ENCODE measurements around the gene HOXA5.
A peak's percentile ranks its signal among the peaks of the same experiment; 100 is the strongest.

The HOXA5 gene

DNA sequence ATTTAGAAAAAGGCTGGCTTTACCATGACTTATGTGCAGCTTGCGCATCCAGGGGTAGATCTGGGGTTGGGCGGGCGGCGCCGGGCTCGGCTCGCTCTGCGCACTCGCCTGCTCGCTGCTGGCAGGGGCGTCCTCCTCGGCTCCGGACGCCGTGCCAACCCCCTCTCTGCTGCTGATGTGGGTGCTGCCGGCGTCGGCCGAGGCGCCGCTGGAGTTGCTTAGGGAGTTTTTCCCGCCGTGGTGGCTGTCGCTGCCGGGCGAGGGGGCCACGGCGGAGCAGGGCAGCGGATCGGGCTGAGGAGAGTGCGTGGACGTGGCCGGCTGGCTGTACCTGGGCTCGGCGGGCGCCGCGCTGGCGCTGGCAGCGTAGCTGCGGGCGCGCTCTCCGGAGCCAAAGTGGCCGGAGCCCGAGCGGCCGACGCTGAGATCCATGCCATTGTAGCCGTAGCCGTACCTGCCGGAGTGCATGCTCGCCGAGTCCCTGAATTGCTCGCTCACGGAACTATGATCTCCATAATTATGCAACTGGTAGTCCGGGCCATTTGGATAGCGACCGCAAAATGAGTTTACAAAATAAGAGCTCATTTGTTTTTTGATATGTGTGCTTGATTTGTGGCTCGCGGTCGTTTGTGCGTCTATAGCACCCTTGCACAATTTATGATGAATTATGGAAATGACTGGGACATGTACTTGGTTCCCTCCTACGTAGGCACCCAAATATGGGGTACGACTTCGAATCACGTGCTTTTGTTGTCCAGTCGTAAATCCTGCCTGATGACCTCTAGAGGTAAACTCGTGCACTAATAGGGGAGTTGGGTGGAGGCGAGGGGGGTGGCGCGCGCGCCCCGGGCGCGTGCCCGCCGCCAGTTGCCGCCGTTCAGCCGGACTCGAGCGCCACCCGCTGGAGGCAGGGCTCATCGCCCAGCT is at the start of gene HOXA5:
Gene HOXA5, minus strand, starts transcription at position 659 of the 927 bp plus-strand sequence. Its CDS starts 74 bp downstream, at position 585.
- peak; percentile 66 for DNase-seq

DNA sequence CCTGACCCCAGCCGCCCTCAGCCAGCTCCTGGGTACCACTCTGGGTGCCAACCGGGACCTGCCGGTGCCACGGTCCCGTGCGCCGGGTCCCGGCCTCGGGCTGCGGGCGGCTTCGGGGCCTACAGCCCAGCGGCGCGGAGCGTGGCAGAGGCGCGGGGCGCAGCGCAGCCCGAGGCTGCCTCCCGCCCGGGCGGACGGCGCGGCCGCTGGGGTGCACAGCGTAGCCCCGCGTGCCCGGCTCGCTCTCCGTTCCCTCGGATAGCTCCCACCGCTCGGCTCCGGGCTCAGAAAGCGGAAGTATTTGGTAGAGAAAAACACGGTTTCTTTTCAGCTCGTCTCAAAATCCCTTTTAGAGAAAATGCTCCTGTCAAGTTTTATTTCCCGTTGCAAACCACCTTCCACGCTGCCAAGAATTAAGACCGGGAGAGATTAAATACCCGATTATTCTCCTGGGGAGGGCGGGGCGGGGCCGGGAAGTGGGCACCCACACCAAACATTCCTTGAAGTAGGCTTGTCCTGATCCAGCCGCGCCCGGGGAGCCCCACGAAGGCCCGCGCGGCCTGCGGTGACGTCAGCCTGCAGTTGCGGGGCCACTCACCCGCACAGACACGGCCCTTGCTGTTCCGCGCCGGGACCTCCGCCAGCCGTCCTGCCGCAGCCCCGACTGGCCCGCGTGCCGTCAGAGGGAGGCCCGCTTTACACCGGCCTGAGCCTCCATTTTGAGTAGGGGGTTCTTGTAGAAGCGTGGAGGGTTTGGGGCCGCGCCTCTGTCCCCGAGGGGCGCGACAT is 49.3 kb upstream of the HOXA5 start:
- no peak for DNase-seq

DNA sequence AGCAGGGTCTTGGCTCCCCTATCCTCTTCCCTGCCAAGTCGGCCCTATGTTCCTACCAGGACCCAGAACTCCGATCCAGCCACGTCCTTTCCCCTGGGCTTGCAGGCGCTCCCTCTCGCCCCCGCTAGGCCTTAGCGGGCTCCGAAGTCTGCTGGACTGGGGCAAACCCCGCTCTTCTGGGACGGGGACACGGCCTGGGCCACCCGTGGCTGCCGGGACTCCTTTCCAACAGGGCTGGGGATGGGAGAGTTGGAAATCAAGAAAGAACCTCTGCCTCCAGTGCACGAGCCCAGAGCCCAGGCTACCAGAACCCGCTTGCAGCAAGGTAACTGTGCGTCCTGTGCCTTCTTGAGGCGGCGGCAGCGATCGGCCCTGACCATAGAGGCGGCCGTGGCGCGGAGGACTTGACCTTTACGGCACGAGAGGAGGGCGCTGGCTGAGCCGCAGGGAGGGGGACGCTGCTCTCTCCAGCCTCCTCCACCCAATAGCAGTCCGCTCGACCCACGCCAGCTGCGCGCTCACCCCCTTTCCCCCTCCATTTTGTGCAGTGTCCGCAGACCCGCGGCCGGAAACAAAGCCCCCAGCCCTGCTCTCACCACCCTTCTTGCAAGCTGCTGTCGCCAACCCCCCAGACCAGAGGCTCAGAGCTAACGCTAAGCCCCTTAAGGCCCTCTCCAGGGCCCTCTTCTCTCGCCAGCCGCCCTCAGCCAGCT is 48.5 kb upstream of the HOXA5 start:
- DNase-seq = no peak

DNA sequence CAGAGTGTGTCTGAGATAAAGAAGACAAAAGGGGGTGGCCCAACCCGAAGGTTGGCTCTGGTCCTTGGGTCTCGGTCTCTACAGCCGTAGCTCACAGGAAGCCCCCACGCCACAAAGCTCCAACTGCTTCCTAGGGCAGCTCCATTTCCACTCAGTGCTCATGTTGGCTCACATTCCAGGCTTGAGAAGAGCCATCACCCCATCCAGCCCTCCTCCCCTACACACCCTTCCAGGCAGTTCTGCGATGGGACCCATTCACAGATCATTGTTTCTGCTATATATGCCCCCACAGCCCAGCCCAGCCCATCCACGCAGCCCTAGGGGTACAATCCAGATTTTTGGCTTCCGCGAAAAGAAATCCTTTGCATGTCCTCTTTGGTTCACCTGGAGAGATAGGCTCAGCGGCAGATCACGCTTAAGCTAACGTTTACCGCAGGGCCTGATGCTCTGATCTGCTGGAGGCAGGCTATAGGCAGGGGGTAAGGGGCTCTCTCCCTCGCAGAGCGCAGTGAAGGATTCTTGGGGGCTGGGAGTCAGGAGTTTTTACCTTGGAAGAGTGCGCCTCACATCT is 47.8 kb upstream of the HOXA5 start:
- DNase-seq = no peak

DNA sequence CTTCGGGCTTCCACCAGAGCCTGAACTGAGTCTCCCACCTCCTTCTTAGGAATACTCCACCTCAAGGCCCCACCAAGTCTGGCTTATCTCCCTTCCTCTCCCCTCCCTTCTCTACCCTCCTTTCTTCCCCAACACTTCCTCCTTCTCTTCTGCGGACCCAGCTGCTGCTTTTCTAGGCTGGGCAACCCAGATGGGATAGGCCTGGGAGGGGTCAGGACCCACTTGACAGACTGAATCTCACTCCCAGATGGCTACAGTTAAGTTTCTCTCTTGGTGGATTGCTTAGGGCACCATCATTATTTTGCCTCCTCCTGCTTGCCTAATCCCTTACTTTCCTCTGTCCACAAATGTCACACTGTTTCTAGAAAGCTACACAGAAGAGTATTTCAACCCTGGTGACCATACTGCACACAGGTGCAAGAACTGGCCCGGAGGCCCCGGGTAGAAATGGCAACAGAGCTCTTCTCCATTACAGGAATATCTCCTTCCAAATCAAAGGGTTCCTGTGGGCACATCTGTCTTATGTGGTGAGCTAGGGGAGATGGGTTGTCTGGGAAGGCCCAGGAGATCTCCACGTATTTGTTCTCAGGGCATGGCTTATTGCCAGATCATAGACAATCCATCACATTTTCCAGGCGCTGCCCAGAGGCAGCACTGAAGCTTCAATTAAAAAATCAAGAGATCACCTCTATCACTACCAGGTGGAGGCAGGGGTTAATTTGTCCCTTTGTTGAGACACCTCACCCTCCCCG is 46.7 kb upstream of the HOXA5 start:
- no peak for DNase-seq

DNA sequence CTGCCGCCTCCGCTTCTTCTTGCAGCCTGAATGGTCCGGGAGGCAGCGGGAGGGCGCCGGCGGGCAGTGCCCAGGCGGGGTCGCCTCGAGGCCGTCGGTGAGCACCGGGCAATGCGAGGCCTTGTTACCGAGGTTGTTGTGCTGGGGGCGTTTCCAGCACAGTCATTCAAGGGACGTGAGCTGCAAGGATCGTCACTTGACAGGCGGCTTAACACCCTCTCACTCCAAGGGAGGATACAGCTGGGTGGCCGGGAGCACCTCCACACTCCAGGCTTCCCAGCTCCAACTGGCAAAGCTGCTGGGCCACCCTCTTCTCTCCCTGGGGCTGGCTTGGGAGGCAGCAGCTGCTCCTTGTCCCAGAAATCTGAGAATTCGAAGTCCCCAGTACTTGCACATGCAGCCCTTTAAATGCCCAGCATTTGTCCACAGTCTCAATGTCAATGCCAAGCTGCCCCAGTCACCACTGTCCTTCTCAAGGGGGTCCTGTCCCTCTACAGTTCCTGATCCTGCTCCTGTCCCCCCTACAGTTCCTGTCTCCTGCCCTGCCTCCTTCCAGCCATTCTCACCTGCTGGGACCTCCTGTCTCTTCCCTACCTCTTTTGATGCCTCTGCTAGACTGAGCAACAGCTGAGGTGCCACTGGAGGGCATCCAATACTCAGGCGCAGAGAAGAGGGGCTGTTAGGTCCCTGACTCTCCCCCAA is 46.0 kb upstream of the HOXA5 start:
- no peak for DNase-seq

DNA sequence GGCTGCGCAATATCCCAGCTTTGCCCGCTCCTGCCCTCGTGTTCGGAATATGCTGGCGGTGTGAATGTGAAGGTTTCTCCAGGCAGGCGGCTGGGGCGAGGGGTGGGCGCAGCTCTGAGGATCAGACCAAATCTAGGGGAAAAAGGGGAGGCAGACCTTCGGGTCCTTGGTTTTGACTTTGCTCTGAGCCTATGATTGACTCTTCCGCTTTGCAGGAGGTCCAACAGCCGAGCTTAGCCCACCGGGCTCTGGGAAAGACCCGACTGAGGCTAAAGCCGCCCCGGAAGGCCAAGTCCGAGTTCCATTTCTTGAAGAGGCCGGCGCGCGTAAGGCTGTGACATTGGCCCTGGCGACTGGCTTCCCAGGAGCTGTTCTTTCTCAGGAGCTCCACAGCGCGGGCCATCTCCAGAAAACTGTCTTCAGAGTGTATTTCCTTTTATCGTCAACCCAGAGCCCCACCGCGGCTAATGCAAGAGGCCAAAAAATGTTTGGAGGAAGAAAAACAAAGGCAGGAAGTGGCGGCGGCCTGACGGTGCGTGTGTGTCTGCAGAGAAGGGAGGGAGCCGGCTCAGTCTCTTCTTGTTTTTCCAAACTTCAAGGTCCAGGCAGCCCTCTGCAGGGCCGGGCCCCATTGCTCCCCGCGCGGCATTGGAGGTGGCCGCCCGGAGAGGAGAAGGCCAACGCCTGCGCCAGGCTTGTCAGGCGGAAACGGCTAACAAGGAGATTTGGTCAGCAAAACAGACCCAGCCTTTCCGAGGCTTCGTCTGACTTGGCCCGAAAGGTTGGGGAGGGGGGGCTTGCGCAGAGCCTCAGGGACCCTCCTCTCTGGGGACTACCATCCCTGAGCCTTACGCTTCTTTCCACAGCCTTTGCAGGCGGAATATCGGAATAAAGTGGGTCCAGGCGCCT is 45.2 kb upstream of the HOXA5 start:
- no peak for DNase-seq

DNA sequence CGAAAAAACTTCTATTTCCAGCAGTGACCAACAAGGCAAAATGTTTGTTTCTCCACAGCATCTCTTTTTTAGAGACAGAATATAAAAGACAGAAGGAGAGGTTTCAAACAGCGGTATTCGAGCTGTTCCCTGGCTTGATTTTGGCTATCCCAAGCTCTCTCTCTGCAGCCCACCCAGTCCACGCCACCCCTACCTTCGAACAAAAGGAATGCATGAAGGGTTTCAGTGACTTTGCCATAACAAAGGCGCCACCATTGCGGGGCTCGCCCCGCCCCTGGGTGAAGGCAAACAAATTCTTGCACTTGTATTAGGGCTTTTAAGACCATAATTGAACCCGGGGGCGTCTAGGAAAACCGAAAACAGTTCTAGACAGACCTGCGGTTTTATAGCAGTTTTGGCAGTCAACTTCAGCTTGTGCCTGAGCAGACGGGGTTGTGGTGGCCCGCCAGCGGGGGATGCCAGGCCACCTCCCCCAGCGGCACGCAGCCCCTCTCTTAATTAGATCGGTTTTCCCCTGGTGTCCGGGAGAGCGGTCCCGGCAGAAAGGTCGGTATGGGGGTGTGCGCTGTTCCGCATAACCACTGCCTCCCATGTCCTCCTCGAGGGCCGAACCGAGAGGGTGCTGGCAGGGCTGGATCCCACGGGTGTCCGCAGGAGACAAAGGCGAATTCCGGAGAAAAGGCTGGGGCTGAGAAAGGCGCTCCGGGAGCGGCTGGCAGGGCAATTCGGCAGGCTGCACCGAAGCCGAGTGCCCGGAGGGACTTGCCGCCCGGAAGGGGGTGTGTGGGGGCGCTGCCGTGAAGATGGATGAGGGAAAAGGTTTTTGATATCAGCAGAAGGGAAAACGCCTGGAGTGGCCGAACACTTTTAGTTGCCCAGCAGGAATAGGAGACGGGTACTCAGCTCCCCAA is 44.2 kb upstream of the HOXA5 start:
- DNase-seq = no peak

DNA sequence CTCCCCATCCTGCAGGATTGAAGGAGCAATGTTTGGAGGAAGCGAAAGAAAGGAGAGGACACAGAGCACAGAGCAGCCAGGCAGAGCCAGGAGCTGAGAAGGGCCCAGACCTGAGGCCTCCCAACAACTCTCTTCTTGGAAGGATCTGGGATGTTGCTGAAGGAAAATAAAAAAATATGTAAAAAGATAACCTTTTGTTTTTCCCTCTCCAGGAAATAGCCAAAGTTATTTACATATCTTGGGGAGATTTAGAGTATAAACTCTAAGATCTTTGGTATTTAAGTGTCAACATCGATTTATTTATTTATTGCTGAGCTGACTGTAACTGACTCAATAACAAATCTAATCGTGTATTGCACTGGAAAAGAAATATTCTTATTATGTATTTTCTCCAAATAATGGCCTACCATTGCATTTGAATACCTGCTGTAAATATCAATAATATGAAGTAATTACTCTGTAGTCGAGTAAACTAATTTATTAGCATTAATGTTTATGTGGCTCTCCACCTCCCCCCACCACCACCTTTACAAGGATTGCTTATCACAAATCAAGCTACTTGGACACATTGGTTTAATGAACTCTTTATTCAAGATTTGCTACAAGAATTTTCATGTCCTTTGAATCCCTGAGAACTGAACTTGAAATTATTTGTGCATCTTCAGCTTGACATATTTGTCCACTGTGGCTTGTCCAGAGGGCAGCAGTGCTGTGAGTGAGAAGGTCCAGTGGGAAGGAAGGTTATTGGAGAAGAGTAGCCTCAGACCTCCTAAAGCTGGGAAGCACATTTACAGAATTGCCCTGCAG is 43.4 kb upstream of the HOXA5 start:
- DNase-seq = no peak

DNA sequence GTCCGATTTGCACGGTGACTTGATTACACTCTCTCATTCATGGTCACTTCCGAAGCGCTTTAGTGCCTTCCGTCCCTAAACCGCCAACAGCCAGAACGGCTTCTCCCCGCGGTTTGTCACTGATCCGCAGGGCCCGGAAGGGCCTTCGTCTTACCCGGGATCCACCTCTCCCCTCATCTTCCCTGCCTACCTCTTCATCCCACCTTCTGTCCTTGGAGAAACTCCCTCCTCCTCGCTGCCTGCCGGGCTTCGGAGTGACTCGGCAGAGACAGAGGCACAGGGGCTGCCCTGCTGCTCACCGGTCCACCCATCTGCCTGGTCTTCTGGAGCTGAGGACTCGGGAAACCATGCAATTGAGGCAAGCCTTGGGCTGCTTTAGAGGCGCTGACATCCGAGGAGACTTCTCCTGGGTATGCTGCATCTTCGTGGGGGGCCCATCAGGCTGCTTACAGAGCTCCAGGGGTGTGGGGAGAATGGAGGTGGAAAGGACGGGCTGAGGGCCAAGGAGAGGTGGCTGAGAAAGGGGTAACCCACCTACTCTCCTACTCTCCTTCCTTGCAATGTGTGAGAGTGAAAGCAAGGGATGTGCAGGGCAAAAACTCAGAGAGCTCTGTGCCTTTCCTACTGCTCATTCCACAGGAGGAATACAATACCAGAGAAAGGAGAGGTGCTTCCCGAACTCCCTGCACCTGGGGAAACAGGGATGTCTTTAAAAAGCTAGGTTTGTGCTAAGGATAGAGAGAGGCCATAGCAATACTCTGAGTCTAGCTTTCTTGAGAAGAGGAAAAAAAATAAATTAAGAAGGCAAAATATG is 42.6 kb upstream of the HOXA5 start:
- no peak for DNase-seq

DNA sequence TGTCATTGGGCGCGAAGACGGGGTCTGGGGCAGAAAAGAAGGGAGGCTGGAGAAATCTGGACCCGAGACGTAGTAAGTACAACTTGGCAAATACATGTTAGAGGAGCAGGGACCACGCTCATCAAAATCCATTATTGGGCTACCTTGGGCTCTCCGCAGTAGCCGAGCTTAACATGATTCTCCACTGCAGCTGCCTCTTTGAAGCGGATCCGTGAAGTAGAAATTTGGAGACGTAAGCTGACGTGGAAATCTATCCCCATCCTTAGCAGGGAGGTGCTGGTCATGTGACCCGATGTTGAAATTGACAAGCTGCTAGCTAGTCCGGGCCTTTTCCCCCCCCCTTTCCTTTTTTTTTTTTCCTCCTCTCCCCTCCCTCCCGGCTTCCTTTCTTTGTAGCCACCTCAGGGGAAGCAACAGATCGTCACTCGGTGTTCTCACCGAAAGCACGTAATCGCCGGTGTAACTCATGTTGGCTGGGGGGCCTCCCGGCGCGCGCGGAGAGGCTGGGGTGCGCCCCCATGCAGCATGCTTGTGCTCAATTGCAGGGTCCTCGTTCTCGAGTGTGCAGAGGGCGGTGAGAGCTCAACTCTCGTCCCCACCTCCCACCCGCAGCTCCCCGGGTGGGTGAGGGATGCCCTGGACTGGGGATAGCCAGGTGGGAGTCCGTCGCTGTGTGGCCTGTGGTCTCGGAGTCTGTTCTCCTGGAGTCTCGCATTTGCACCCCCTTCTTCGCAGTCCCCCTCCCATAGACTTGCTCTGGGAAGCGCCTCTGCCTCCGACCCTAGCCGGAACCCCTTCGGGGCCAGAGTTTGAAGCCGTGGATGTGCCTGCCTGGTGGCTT is 41.8 kb upstream of the HOXA5 start, which contains the start of gene HOXA11:
Gene HOXA11, minus strand, starts transcription at position 220 of the 841 bp plus-strand sequence. Its CDS starts 88 bp downstream, at position 132.
- no peak for DNase-seq

DNA sequence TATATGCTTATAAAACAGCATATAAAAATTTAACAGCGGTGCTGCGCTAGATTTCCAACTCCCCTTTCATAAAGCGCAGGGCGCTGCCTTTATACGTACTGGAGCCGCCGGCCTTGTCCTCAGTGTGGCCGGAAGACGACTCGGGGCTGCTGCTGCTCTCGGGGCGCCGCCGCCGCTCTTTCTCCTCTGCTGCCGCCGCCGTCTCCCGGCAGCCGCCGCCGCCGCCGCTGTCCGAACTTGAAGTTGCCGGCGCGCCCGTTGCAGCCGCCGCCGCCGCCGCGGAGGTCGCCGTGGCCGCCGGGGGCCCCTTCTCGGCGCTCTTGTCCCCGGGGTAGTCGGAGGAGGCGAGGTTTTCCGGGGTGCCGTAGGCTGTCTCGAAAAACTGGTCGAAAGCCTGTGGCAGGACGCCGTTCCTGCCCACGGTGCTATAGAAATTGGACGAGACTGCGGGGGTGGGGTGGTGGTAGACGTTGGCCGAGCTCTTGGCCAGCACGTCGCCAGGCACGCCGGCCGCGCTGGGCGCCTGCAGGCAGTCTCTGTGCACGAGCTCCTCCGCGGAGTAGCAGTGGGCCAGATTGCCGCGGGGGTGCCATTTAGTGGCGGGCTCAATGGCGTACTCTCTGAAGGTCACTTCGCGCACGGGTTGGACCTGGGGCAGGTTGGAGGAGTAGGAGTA is 41.0 kb upstream of the HOXA5 start:
- no peak for DNase-seq

DNA sequence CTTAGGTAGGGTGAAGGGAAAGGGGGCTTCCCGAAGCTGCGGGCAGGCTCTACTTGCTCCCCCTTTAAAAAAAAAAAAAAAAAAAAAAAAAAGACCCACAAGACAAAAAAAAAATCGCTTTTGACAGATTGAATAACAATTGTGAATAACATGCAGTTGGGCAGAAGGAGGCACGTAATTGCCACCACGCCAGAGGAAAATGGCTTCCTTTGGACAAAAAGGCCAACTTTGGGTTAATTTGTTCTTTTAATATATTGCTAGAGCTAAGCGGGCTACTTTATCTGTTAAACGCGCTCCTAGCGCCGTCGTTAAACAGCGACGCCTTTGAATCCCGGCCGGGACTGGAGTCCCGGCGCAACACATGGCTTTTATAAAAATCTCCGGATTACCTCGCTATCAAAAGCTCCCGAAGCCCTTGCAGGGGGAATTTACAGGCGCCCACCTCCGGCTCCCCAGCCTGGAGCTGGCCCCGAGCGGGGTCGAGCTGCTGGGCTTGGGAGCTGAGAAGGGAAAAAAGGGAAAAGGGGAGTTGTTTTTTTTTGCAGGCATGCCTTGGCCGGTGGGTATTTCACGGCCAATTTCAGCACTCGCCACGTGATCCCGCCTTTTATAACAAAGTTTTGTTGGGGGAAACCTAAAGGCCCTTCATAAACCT is 40.3 kb upstream of the HOXA5 start:
- no peak for DNase-seq

DNA sequence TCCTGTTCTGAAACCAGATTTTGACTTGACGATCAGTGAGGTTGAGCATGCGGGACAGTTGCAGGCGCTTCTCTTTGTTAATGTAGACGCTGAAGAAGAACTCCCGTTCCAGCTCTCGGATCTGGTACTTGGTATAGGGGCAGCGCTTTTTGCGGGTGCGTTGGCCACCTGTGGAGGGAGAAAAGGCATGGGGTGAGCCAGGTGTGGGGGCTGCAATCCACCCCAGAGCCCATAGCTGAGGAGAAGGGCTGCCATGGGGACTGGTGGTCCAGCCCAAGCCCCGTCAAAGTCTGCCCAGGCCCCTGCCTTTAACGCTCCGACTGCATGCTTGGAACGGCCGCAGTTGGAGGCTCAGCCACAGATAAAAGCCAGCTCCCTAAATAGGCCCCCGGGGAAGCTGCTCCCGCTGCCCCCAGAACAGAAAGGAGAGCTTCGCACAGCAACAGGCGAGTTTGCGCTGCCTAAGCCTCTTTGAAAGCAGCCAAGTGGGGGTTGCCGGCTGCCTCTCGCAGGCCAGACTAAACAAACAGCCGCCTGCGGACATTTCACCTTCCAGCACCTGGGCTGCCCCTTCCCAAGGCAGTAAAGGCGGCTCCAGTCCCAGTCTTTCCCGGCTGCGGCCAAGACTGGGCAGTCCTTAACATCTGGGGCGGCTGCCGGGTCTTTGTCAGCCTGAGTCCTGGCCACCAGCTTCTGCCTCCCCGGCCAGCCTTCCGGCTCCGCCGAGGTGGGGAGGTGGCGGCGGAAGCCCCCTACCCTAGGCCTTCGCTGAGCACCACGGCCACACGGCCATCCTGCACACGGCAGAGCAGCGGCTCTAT is 39.6 kb upstream of the HOXA5 start:
- no peak for DNase-seq

Measured in NCI-H2227 treated with DMSO at 0.1 percent for 48 hours (cell line).